Naive B cell (primary cell): ENCODE data around the gene IGFBP6. TPM values are rescaled to one million over a fixed set of nuclear protein-coding genes. Genes with fewer than 3 reads are reported as not detected.
A peak's percentile ranks its signal among the peaks of the same experiment; 100 is the strongest.

Source experiments
- ATAC-seq, 2 donors: fragments of 150-1000 bp; cut with Tn5 transposase; 2 replicates each; pipeline ENCODE4 v1.10.0; 2021; ENCODE audit warnings: low read depth in 2 of 2, mild to moderate bottlenecking in 2 of 2, moderate library complexity in 2 of 2
- DNase-seq: peaks from one replicate; pipeline ENCODE4 v3.0.0; 2022
- H3K27ac Mint-ChIP-seq, 6 donors: one replicate each; pipeline ENCODE4 v1.8.0; 2020 to 2022; ENCODE audit warnings: mild to moderate bottlenecking in 6 of 6, mixed read lengths in 6 of 6, moderate library complexity in 5 of 6, inconsistent platforms in 2 of 6
- H3K27me3 Mint-ChIP-seq, 3 donors: one replicate each; pipeline ENCODE4 v1.8.0; 2021 to 2022; ENCODE audit warnings: mixed read lengths in 3 of 3, mild to moderate bottlenecking in 1 of 3
- H3K36me3 Mint-ChIP-seq, 2 donors: one replicate each; pipeline ENCODE4 v1.8.0; 2020 to 2022; ENCODE audit warnings: mixed read lengths in 2 of 2, inconsistent platforms in 1 of 2, mild to moderate bottlenecking in 1 of 2
- H3K4me1 Mint-ChIP-seq, 3 donors: one replicate each; pipeline ENCODE4 v1.8.0; 2020 to 2022; ENCODE audit warnings: mixed read lengths in 3 of 3, inconsistent platforms in 1 of 3, mild to moderate bottlenecking in 1 of 3, moderate library complexity in 1 of 3
- H3K4me3 Mint-ChIP-seq, 8 donors: one replicate each; pipeline ENCODE4 v1.8.0; 2020 to 2022; ENCODE audit warnings: mild to moderate bottlenecking in 8 of 8, mixed read lengths in 8 of 8, moderate library complexity in 8 of 8, inconsistent platforms in 2 of 8
- H3K9me3 Mint-ChIP-seq, 7 donors: one replicate each; pipeline ENCODE4 v1.8.0; 2020 to 2022; ENCODE audit warnings: mixed read lengths in 7 of 7, mild to moderate bottlenecking in 5 of 7, inconsistent platforms in 2 of 7, moderate library complexity in 1 of 7
- polyA plus RNA-seq, 6 donors: library from polyadenylated mRNA; unstranded; fragments of 300-500 nt; fragmentation: Illumina TruSeq; gene quantifications; one replicate each; pipeline ENCODE4 v1.2.3, GENCODE V29; 2021; ENCODE audit warnings: low read depth in 6 of 6

IGFBP6 gene
- polyA plus RNA-seq, 6 donors from 2014 or later = not detected

- ATAC-seq = no peak
- H3K27ac Mint-ChIP-seq = peak overlapping the region in 2 of 6 donors; percentile 37 to 53
- no peaks in the 10 kb centered on the region for H3K27me3 Mint-ChIP-seq
- H3K4me1 Mint-ChIP-seq = peaks cover 35 to 63% (median 49%) of the 10 kb centered on the region in 3 donors
- H3K36me3 Mint-ChIP-seq = peaks cover 7 to 16% of the 10 kb centered on the region in 2 donors
- no peaks in the 10 kb centered on the region for H3K9me3 Mint-ChIP-seq
- DNase-seq = no peak
- H3K4me3 Mint-ChIP-seq = no peak overlapping the region
Measured at GRCh38 chr12:53069621-53070410, 27.7 kb upstream of the IGFBP6 start.

GRCh38 chr12:53070877-53071492 is 26.5 kb upstream of the IGFBP6 start:
- ATAC-seq (no peak), DNase-seq (no peak)
- Mint-ChIP-seq H3K27me3 (no peaks in the 10 kb centered on the region), H3K4me1 (peaks cover 33 to 57% (median 56%) of the 10 kb centered on the region in 3 donors), H3K4me3 (no peak overlapping the region), H3K27ac (peak overlapping the region in 1 of 6 donors; percentile 81), H3K36me3 (peaks cover 7 to 17% of the 10 kb centered on the region in 2 donors), H3K9me3 (no peaks in the 10 kb centered on the region)

- no peak for ATAC-seq
- Mint-ChIP-seq H3K9me3 (no peaks in the 10 kb centered on the region), H3K4me3 (peak overlapping the region in 1 of 8 donors; percentile 18), H3K27ac (peak overlapping the region in 5 of 6 donors; percentile 30 to 84 (median 59)), H3K27me3 (no peaks in the 10 kb centered on the region), H3K36me3 (peaks cover 7 to 21% of the 10 kb centered on the region in 2 donors), H3K4me1 (peaks cover 32 to 59% (median 55%) of the 10 kb centered on the region in 3 donors)
- DNase-seq = no peak
Measured at GRCh38 chr12:53071591-53072551, 25.6 kb upstream of the IGFBP6 start.

- no peak overlapping the region for H3K4me3 Mint-ChIP-seq
- H3K9me3 Mint-ChIP-seq = no peaks in the 10 kb centered on the region
- peaks cover 41 to 77% (median 63%) of the 10 kb centered on the region in 3 donors for H3K4me1 Mint-ChIP-seq
- no peaks in the 10 kb centered on the region for H3K27me3 Mint-ChIP-seq
- H3K36me3 Mint-ChIP-seq = peaks cover 7 to 21% of the 10 kb centered on the region in 2 donors
- DNase-seq = no peak
- ATAC-seq = no peak
- H3K27ac Mint-ChIP-seq = peak overlapping the region in 1 of 6 donors; percentile 47
Measured at GRCh38 chr12:53073881-53074280, 23.6 kb upstream of the IGFBP6 start.

- Mint-ChIP-seq H3K4me1 (peaks cover 44 to 80% (median 69%) of the 10 kb centered on the region in 3 donors), H3K4me3 (peak overlapping the region in 1 of 8 donors; percentile 53), H3K9me3 (no peaks in the 10 kb centered on the region), H3K27me3 (no peaks in the 10 kb centered on the region), H3K27ac (peak overlapping the region in 1 of 6 donors; percentile 66), H3K36me3 (peaks cover 7 to 21% of the 10 kb centered on the region in 2 donors)
- no peak for ATAC-seq
- DNase-seq = no peak
Measured at GRCh38 chr12:53074283-53074998, 23.0 kb upstream of the IGFBP6 start.

GRCh38 chr12:53074999-53075370 is 22.5 kb upstream of the IGFBP6 start:
- no peak overlapping the region for H3K27ac Mint-ChIP-seq
- H3K4me3 Mint-ChIP-seq = peak overlapping the region in 2 of 8 donors; percentile 53 to 69
- peaks cover 48 to 84% (median 74%) of the 10 kb centered on the region in 3 donors for H3K4me1 Mint-ChIP-seq
- H3K27me3 Mint-ChIP-seq = no peaks in the 10 kb centered on the region
- peaks cover 7 to 21% of the 10 kb centered on the region in 2 donors for H3K36me3 Mint-ChIP-seq
- ATAC-seq (no peak), DNase-seq (no peak)
- H3K9me3 Mint-ChIP-seq = no peaks in the 10 kb centered on the region

- DNase-seq (no peak), ATAC-seq (no peak)
- Mint-ChIP-seq H3K27ac (no peak overlapping the region), H3K4me1 (peaks cover 52 to 86% (median 75%) of the 10 kb centered on the region in 3 donors), H3K27me3 (no peaks in the 10 kb centered on the region), H3K36me3 (peaks cover 7 to 21% of the 10 kb centered on the region in 2 donors), H3K9me3 (no peaks in the 10 kb centered on the region), H3K4me3 (peak overlapping the region in 3 of 8 donors; percentile 28 to 95 (median 29))
Measured at GRCh38 chr12:53076461-53076860, 21.0 kb upstream of the IGFBP6 start.

GRCh38 chr12:53077030-53077429 is 20.4 kb upstream of the IGFBP6 start:
- H3K27me3 Mint-ChIP-seq = no peaks in the 10 kb centered on the region
- ATAC-seq (no peak), DNase-seq (no peak)
- H3K27ac Mint-ChIP-seq = peak overlapping the region in 2 of 6 donors; percentile 15 to 53
- no peaks in the 10 kb centered on the region for H3K9me3 Mint-ChIP-seq
- peaks cover 48 to 80% (median 69%) of the 10 kb centered on the region in 3 donors for H3K4me1 Mint-ChIP-seq
- H3K4me3 Mint-ChIP-seq = peak overlapping the region in 6 of 8 donors; percentile 41 to 95 (median 91)
- H3K36me3 Mint-ChIP-seq = peaks cover 7 to 21% of the 10 kb centered on the region in 2 donors

GRCh38 chr12:53078425-53079225 is 18.8 kb upstream of the IGFBP6 start:
- H3K4me3 Mint-ChIP-seq = peak overlapping the region; percentile 86 to 98 (median 95)
- peaks cover 7 to 21% of the 10 kb centered on the region in 2 donors for H3K36me3 Mint-ChIP-seq
- H3K9me3 Mint-ChIP-seq = no peaks in the 10 kb centered on the region
- peaks cover 37 to 64% (median 53%) of the 10 kb centered on the region in 3 donors for H3K4me1 Mint-ChIP-seq
- H3K27ac Mint-ChIP-seq = peak overlapping the region in 5 of 6 donors; percentile 80 to 97 (median 94)
- H3K27me3 Mint-ChIP-seq = no peaks in the 10 kb centered on the region
- ATAC-seq (peak; percentile 43 to 44), DNase-seq (no peak)

GRCh38 chr12:53079226-53080117 is 18.0 kb upstream of the IGFBP6 start, which contains the start of gene SPRYD3:
Gene SPRYD3 (minus strand): TSS chr12:53079390. CDS start chr12:53079333, 57 bp downstream.
- peaks cover 0 to 15% of the 10 kb centered on the region in 2 donors for H3K36me3 Mint-ChIP-seq
- H3K27me3 Mint-ChIP-seq = no peaks in the 10 kb centered on the region
- peaks cover 0 to 1% (median 0%) of the 10 kb centered on the region in 7 donors for H3K9me3 Mint-ChIP-seq
- H3K4me3 Mint-ChIP-seq = peak within 1 kb of the TSS; percentile 86 to 98 (median 95)
- DNase-seq (peak; percentile 97), ATAC-seq (peak; percentile 95 to 97)
- H3K4me1 Mint-ChIP-seq = peaks cover 32 to 56% (median 45%) of the 10 kb centered on the region in 3 donors
- H3K27ac Mint-ChIP-seq = peak within 1 kb of the TSS; percentile 80 to 97 (median 94)

GRCh38 chr12:53082637-53083175 is 14.8 kb upstream of the IGFBP6 start:
- H3K4me3 Mint-ChIP-seq = peak overlapping the region in 2 of 8 donors; percentile 15 to 28
- H3K4me1 Mint-ChIP-seq = peaks cover 14 to 29% (median 29%) of the 10 kb centered on the region in 3 donors
- no peak for ATAC-seq
- no peaks in the 10 kb centered on the region for H3K36me3 Mint-ChIP-seq
- DNase-seq = no peak
- peaks cover 4 to 20% (median 17%) of the 10 kb centered on the region in 3 donors for H3K27me3 Mint-ChIP-seq
- no peak overlapping the region for H3K27ac Mint-ChIP-seq
- H3K9me3 Mint-ChIP-seq = peaks cover 0 to 1% (median 0%) of the 10 kb centered on the region in 7 donors
